ENCODE results near the gene CEP72.
"Not testable (repeated sequence)": the region's sequence is repeated elsewhere in the genome, so short reads cannot be mapped to it uniquely, and the experiment has no call there.

CEP72 gene

DNA sequence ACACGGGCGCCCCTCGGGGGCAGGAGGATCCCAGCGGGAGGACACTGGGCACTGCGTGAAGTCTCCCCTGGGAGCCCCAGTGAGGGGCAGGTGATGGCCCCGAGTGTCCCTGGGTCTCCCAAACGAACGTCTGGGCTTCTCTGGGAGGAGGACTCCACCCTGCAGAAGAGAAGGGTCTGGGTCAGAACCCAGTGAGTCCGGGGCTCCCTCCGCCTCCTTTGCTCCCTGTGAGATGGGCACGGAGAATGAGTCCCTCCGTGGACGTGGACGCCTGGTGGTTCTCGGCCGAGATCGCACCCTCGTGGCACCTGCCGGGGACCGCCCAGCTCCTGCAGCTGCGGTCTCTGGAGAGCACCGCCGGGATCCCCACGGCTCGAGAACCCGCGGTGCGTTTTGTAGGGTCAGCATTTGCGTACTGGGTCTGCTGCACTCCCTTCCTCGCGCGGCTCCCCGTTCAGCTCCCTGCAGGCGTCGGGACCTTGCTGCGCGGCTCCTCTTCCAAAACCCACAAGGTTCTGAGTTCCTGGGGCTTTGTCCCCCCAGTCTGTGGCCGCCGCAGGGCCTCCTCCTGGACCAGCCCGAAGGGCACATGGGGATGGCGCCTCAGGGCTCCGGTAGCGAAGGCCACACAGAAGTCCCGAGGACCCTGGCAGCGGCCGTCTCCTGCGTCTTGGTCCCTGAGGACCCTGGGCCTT, 10.2 kb upstream of the CEP72 start:
- no peak for DNase-seq

DNA sequence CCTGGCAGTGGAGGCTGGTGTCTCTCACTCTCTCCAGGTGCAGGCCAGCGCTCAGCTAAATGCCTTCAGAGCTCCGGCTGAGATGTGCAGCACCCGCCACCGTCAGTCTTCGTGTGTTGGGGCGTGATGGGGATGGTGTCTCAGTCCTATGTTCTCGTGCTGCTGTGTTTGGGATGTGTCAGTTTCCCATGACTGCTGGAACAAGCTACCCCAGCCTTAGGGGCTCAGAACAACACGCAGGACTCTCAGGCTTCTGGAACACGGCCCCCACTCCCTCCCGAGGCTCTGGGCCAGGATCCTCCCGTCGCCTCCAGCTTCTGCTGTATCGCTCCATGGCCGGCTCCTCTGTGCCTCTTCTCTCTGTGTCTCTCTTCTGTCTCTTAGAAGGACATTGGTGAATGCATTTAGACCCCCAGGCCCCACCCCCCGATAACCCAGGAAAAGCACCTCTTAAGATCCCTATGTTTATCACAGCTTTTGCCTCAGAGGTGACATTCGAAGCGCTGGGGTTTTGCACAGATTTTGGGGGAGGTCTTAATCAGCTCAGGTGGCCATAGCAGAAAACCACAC, 9.6 kb upstream of the CEP72 start:
- DNase-seq: no peak

DNA sequence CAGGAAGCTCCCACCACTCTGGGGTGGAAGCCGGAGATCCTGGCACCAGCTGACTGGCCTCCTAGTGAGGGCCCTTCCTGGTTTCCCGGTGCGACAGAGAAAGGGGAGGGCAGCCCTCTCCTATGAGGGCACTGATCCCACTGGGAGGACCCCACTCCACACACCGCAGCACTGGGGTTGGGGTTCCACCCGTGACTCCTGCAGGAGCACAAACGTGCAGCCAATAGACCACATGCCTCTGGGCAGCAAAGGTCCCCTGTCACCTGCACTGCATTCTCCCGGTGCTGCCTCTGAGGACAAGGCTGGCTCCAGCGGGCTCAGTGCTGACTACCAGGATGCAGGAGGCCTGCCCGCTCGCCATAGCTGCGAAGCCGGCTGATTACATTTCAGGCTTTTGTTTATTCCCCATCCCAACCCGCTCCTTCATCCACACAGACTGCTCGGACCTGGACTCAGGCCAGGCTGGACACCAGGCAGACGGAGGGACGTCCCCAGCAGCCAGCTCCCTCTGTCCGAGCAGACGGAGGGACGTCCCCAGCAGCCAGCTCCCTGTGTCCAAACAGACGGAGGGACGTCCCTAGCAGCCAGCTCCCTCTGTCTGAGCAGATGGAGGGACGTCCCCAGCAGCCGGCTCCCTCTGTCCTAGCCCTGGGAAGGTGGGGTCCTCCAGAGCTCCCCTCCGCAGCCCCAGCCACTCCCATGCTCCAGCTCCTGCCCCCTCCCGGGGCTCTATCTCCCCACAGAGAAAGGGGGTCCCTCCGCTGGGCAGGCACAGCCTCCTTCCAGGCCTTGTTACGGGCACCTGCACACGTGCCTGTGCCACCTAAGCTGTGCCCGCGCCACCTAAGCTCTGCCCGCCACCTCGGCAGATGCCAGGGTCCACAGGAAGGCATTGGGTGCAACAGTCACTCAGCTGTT, 8.8 kb upstream of the CEP72 start:
- DNase-seq: no peak

DNA sequence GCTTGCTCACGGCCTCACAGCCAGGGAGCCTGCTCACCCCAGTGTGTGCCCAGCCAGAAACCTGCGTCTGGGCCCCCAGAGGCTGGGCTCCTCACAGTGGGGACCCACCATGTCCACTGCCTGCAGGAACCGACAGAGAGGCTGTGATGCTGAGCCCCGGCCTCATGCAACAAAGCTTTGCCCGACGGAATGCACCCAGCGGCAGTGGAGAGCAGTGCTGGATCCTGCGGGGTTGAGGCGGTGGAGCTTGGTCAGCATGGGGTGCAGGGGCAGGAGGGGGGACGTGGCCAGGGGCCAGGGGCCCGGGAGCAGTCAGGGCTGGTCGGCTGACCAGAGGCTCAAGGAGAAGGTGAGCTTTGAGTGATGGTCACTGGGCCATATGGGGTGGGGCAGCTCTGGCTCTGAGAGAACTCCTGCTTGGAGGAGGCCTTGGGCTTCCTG, 7.7 kb upstream of the CEP72 start:
- no peak for DNase-seq

DNA sequence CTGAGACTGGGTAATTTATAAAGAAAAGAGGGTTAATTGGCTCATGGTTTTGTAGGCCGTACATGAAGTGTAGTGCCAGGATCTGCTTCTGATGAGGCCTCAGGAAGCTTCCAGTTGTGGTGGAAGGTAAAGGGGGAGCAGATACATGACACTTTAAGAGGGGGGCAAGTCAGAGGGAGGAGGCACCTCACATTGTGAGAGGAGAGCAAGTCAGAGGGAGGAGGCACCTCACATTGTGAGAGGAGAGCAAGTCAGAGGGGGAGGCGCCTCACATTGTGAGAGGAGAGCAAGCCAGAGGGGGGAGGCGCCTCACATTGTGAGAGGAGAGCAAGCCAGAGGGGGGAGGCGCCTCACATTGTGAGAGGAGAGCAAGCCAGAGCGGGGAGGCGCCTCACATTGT, 7.0 kb upstream of the CEP72 start:
- not testable (repeated sequence) for DNase-seq

DNA sequence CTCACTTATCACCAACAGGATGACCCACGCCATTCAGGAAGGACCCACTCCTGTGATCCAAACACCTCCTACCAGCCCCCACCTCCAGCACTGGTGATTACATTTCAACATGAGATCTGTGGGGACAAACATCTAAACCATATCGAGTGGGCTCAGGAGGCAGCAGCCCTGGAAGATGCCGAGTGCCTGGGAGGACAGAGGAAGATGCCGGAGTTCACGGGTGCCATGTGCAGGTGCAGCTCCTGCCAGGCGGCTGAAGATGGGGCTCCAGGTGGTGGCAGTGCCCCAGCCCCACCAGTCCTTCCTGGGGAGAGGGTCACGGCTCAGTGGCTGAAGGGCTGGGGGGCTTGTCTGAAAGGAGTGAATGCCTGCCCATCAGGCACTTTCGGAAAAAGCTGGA, 6.1 kb upstream of the CEP72 start:
- DNase-seq: no peak

DNA sequence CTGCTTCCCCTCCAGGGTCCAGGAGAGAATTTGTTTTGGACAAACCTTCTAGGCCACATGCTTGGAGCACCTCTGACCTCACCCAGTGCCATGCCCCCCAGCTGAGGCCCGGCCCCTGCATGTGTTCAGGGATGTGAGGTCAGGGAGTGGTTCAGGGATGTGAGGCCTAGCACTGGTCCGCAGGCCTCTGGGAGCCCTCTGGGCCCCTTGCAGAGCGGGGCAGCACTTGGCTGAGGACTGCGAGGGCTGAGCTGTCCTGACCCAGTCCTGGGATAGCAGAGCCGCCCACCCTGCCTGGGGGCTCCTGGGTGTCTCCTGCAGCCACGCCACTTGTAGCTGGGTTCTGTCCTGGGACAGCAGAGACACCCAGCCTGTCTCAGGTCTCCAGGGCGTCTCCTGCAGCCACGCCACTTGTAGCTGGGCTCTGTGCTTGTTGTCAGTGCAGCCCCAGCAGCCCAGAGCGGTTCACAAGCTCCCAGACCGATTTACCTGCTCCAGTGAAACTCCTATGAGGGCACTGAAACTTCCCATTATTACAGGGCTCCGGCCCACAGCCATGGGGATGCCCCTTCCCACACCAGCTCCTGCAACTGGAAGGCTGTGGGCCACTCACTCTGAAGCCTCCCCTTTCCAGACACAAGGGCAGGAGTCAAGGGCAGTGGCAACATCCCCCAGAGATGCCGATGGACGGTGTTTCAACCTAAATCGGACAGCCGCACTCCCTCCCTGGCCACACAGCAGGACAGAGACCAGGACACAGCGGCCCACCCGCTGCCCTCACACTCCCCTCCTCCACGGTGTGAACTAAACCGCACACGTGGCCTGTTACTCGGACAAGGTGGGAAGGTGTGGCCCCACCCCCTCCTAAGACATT, 5.4 kb upstream of the CEP72 start:
- DNase-seq: no peak

DNA sequence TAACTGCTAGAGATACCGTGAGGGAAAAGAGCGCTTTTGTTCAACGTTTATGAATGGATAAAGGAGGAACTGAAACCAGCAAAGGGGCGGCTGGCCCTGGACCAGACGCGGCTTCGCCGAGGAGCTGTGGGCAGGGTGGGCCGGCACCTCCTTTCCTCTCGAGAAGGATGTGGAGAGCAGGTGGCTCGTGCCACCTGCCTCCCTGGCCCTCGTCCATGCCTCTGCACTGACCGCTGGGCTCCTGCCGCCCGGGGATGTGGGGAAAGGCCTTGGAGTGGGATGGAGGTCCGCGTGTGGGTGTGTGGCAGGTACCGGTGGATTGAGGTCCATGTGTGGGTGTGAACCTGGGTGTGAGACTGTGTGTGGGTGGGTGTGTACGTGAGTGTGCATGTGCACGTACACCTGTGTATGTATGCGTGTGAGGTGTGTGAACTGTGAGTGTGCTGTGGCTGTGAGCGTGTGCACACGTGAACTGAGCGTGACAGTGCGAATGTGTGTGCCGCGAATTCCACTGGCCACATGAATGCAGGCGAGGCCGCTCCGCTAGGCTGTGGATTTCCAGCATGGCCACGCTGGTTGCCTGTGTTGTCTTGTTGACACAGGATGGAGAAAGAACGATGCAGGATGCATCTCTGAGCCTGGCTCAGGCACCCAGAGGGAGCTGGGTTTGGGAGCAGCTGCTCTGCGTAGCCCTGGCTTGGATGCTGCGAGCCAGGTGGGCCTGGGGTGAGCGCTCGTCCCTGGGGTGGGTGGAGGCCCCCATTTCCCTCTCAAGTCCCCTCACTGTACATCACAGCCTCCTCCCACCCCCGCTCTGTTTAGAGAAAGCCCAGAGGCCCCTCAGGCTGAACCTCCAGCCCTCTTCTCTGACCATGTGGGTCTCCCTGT, 4.4 kb upstream of the CEP72 start:
- DNase-seq: no peak

DNA sequence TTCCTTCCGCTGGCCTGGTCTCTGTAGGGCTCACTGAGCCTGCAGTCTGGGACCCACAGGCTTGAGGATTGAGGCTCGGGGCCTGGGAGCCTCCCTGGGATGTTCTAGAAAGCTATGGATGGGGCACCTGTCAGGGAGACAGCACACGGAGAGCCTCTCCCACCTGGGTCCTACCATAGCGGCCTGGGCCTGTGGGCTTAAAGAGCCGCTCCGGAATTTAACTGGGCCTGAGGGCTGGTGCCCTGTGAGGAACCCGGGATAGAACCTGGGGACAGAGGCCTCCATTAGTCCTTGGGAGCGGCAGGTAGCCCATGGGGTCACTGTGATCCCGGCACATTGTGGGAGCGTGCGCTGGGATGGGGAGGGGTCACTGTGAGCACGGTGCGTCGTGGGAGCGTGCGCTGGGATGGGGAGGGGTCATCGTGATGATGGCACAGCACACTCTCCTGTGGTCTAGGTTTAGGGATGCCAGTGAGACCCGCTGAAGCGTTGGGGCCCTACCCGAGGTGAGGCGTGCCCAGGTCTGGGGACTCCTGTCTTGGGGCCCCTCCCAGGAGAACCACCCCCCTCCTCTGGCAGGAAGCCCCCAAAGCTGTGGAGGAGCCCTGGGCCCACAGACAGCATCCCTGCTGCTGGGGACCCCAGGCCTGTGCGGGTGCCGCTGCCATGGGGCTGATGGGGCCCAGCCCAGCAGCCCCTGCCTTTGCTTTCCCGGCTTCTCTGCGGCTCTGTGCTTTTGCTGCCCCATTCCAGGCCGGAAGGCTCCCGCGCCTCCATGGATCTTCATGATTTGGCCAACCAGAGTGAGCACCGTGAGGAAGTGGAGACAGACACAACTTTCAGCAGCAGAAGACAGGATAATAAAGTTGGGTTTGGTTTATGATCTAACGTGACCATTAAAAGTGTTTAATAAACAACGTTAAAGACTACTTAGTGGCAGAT, 3.4 kb upstream of the CEP72 start:
- no peak for DNase-seq

DNA sequence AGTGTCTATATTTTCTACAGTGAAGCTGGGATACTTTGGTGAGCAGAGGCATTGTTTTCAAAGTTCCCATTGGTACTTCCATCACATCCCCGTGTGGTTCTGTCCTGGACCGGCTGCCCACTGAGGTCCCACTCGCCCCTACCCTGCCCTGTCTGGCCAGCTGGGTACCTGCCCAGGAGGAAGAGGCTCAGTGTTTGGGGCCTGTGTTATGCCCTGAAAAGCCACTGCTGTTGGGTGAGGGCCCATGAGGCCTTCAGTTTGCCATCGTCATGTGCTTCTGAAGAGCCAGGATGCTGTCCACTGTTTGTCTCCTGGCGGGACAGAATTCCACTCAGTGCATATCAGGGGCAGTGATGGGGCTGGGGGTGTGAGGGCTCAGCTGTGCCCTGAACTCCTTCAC, 2.6 kb upstream of the CEP72 start:
- DNase-seq: no peak

DNA sequence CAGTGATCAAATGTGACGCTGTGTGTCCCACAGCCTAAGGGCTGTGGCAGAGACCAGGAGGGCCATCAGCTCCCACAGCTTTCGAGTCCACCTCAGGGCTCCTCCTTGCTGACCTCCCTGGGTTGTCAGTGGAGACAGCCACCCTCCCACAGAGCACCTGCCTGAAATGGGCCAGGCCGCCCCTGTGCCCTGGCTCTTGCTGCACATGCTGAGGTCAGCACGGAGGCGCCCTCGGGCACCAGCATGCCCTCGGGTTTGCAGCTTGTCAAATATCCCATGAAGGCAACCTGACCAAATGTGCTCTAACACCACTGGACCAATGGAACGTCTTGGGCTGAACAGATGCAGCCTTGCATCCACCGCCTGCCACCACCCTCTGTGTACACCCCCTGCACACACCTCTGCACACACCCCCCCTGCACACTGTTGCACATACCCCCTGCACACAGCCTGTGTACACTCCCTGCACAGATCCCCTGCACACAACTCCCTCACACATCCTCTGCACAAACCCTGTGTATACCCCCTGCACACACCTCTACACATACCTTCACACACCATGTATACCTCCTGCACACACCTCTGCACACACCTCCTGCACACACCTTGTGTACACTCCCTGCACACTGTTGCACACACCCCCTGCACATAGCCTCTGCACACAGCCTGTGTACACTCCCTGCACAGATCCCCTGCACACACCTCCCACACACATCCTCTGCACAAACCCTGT, 2.0 kb upstream of the CEP72 start:
- DNase-seq: no peak

DNA sequence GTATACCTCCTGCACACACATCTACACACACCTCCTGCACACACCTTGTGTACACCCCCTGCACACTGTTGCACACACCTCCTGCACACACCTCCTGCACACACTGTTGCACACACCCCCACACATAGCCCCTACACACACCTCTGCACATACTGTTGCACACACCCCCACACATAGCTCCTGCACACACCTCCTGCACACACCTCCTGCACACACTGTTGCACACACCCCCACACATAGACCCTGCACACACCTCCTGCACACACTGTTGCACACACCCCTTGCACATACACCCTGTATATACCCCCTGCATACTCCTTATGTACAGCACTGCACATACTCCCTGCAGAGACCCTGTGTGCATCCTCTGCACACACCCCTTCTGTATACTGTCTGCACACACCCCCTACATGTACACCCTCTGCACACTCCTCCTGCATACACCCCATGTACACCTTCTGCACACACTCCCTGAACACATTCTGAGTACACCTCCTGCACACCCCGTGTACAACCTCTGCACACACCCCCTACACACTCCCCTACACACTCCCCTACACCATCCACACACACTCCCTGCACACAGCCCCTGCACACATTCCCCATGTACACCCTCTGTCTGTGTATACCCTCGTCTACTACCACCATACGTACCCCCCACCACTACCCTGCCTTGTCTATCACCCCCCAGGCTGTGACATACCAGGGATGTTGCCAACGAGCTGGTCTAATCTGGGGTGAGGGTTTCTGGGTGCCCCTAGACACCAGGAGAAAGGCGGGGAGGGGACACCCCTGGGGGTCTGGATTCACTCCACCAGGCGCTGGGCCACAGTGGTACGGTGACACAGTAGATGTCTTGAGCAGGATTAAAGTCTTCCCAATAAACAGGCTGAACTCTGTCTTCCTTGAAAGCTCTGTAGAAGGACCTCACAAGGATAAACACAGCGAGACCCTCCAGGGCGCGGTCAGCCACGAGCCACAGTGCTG, 1.1 kb upstream of the CEP72 start:
- DNase-seq: no peak

DNA sequence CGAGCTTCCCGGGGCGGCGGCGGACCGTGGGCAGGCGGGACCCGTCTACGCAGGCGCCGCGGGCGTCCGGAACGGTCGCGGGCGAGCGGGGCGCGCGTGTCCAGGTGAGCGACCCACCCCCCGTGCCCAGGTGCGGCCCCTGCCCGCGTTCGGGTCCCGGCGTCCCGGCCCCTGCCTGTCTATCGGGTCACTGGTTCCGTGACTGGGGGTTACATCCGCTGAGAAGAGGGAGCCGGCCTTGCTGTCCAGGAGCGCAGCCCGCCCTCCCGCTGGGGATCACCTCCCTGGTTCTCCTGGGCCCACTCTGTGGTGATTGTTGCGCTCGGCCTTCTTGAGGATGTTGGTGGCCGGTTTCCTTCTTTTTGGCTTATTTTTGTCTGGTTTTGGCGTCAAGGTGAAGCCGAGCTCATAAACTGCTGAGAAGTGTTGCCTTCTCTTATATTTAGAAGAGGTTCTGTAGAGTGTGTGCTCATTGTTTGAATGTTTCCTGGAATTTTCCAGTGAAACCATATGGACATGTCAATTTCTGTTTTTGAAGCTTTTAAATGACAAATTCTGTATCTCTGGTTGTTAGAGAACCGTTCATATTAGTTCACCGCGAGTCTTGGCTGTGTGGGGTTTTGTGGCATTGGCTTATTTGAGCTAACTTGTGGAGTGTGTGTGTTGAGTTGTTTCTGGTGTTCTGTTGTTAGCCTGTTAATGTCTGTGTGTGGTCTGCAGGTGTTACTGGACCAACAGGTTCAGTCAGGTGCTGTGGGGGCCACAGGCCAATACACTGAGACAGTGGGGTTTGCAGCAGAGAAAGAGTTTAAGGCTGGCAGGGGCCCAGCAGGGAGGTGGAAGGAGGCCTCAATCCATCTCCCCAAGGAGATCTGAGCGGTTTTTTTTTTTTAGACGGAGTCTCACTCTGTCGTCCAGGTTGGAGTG, 621 bp downstream of the CEP72 start:
- DNase-seq: no peak

DNA sequence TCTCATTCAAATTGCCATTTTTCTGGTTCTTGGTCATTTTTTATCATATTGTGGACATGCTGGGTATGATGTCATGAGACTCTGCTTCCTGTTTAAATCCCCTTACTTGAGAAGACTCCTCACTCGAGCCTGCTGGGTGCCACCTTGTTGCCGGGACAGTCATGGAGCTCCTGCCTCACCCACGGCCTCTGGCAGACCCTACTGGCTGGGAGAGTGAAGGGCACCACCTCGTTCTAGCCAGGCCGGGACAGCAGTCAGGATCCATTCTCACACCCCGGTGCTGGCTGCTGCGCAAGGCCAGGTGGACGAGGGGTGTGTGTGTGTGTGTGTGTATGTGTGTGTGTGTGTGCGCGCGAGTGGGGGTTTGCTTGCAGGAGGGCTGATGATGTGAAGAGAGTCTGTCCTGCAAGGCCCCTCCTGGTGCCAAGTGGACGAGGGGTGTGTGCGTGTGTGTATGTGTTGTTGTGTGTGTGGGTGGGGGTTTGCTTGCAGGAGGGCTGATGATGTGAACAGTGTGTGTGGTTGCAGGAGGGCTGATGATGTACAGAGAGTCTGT, 4.4 kb downstream of the CEP72 start:
- no peak for DNase-seq

DNA sequence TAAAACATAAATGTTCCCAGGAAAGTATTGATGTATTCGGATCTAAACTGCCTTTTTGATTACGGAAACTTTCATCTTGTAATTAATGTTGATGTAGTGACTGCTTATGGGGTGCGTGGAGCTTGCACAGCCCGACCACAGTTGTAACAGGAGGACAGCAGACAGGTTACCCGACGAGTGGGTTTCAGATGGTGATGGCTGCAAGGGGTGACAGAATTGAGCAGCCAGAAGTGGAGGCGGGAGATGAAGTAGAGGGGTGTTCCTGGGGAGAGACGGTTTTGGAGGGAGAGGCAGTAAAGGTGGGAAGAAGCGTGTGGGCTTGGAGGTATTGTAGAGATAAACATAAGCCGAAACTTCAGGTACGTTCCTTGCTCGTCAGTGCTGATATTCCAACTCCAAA, 5.8 kb downstream of the CEP72 start:
- no peak for DNase-seq

DNA sequence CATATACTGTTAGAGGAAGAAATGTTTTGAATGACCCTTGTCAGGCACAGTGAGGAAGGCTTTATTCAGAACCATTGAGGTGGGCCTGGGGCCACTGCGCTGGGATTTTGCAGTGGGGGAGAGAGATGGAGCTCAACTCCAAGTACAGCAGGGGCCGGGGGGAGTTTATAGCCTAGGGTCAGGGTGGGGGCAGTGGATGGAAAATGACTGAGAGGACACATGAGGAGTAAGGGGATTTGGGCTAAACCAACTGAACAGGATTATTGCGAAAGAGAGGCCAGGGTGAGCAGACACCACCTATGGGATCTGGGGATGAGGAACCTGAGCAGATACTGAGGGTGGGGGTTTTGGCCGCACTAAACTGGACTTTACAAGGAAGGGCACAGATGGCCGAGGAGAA, 6.3 kb downstream of the CEP72 start:
- no peak for DNase-seq

DNA sequence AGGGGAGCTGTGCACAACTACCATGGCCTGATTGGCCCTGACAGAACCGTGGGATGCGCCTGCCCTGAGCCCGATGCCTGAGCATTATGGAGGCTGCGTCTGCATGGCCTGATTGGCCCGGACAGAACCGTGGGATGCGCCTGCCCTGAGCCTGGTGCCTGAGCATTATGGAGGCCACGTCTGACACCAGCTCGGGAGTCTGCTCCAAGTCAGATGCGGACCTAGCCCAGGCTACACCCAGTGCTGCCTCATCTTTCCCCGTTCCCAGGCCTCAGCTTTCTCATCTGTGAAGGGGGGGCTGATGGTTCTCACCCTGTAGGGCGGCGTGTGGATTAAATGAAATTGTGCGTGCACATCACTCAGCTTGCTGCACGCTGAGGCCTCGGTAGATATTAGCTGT, 7.3 kb downstream of the CEP72 start:
- DNase-seq: no peak
